Muscle of arm (tissue), 12 donors: ENCODE measurements around the gene IKZF1. TPM values are rescaled to one million over a fixed set of nuclear protein-coding genes. Genes with fewer than 3 reads are reported as not detected.

Source experiments
- DNase-seq: peaks from one replicate; pipeline ENCODE4 v3.0.0-alpha.2; 2013
- polyA plus RNA-seq, 12 donors: library from polyadenylated mRNA; unstranded; fragments of 120-200 nt; gene quantifications; one replicate each; pipeline ENCODE4 v1.2.1, GENCODE V29; 2013; ENCODE audit not compliant: insufficient read length in 12 of 12

The IKZF1 gene
- polyA plus RNA-seq, 12 donors: 0.98 to 7.8 (median 1.4) TPM; not detected in 1

DNA sequence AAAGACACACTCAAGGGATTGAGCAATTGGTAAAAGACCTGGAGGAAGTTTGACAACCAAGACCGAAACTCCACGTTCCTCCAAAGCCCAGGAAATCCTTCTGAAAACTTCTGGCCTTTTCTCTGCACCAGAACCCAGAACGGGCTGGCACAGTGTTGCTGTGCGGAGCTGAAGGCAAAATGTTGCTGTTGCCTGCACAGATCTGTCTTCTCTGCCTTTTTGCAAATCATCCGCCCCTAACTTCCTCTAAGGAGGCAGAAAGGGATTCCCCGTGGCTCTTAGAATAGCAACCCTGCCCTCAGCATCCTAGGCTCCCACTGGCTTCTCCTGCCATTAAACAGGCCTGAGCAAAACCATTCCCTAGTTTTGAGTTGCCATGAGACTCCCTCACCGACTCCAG lies 100.7 kb downstream of the IKZF1 start:
- DNase-seq: no peak

DNA sequence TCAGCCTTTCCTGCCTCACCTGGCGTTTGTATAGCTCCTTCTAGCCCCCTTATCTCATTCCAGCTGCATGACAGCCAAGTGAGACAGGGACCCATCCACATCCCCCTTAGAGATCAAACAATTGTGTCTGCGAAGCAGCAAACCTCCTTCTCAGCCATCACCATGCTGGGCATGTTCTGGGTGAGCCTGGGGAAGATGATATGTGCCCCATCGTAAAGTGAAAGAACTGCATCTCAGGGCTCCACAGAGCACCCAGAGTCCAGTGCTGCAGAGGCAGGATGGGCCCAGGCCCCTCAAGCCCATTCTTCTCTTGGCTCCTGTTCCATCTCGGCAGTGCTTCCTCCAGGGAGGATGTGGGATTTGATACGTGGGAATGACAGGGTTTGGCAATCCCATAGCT lies 102.4 kb downstream of the IKZF1 start:
- no peak for DNase-seq

DNA sequence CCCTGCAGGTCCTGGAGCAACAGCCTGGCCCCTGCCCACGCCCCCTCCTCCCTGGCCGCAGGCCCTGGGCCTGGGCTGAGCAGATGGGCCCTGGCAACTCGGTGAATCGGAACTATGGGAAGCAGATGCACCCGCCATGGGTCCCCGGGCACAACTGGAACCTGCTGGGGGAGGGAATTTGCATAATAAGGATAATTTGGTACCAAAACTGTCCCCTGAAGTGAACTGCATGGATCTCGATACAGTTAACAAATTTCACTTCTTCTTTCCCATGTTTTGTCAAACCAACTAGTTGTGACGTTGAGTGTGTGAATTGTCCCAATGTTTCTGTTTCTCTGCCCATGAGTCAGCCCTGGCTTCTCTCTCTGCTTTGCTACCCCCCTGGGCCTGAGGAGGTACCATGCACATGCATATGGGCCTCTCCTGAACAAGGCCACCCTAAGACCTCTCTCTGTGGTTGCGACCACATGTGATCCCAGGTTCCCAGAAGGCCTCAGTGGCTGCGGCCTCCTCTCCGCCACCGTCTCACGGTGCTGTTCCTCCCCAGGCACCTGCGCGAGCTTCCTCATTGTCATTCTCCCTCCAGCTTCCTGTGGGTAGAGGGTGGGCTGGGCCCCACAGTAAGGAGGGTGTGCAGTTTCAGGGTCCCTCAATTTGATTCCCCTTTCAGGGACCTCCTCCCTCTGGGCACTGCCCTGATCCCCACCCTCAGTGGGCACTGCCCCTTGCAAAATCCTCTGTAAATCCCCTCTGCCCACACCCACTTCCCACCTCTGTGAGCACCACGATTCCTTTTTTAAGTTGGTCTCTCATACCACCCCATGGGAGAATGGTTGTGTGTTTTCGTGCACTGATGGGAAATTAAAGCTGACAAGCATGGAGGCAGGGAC lies 105.6 kb downstream of the IKZF1 start:
- no peak for DNase-seq

DNA sequence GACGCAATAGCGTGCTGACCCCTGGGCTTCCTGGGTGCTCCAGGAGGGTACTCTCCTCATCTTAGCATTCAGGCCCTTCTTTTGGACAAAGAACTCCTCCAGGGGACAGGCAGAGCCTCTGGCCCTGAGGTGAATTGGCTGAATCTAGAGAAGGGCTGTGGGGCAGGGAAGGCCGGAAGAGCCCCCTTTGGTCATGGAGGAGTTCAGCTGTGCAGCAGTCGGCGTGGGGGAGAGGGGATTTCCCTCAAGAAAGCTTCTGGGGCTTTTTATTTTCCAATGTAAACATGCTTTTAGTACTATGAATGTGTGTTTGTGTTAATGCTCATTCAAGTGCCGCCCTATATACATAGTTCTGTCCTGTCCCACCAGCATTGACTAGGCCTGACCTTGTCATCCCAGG lies 106.8 kb downstream of the IKZF1 start:
- no peak for DNase-seq

DNA sequence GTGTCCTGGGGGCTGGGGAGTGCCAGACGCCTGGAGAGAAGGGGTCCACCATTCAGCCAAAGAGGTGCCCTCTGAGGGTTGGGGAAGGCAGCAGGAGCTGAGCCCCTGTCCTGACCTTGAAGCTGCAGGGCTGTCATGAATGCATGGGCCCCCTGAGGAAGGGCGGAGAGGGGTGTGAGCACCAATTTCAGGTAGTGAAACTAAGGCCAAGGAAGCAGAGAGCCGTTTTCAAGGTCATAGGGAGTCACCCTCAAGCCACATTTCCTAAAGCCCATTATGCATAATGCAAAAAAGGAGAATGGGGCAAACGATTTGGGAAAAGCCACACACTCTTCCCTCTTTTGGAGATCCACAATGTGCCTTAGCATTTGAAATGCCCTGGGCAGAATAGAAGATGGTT lies 108.5 kb downstream of the IKZF1 start:
- DNase-seq: no peak

DNA sequence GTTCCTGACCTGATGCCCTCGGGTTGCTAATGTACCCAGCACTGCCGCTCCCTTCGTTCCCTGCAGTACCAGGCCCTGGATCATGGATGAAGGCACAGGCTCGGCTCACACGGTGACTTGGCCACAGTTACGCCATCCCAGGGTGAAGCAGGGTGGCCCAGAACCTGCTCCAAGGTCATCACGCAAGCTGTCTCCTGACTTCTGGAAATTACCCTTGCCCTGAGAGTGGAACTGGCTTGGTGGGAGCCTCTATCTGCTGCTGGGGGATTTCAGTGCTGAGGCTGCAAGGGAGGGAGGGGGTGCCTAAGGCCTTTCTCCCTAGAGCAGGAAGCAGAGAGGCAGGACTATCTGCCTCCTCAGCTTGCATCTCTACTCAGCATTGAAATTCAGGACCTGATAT lies 109.0 kb downstream of the IKZF1 start:
- no peak for DNase-seq

DNA sequence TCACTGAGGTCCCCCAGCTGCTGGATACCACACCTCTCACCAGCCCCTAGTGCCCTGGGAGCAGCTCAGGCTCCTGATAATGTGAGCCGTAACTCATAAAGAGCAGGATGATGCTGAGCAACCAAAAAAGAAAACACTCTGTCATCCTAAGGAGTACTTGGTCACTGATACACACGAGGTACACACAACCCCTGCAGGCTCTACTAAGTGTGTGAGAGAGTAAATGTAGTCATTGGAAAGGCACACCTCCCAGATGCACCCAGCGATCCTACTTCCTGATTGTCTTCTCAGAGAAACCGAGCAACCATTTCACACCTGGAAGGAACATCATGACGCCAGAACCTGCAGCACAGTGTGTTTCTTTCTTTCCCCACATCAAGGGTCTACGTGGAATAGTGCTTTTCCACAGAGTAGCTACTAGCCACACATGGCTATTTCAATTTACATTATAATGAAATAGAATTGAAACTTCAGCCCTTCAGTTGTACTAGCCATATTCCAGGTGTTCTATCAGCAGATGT lies 111.4 kb downstream of the IKZF1 start:
- no peak for DNase-seq

DNA sequence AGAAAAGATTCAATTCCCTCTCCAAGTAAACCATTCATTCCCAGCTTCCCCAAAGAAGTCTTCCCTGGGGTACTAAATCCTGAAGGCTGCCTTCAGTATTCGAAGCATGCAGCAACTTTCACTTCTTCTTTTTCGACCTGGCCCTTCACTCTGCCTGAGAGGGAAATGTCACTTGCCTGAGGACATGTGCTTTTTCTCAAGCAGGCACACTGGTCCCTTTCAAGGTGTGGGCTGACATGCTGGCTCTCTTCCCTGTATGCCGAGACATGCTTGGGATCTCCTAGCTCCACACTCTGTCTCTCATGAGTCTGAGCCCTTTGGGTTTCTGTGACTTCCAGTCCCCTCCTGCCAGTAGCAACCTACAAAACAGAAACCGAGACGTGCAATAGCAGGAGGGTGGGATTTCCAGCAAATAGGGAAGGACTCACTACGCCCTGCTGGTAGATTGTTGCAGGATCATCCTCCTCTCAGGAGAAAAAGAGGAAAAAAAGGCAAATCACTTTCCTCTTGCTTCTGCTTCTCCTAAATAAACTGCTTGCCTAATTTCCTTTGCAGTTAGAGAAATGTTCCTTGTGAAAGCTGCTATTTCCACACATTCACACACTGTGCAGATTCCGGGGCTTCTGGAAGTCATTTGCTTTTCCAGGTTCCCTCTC lies 112.1 kb downstream of the IKZF1 start:
- DNase-seq: no peak

DNA sequence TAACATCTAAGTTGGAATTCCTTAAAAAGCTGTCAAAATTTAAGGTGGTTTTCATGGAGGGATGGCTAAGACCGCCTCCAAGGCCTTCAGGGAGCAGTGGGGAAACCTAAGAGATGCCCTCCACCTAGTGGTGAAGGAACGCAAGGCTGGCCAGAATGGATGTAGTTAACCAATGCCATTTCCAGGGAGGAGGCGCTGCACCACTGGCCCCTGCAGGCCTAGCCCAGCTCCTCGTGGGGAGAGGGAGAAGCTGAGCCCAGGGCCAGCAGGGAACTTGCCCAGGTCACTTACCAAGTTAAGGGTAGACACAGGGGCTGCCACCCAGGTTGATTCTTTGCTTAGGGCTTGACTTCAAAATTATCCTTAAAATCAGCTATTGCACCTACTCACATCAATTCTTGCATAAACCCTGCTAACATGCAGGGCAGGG lies 113.6 kb downstream of the IKZF1 start:
- peak; percentile 44 for DNase-seq

DNA sequence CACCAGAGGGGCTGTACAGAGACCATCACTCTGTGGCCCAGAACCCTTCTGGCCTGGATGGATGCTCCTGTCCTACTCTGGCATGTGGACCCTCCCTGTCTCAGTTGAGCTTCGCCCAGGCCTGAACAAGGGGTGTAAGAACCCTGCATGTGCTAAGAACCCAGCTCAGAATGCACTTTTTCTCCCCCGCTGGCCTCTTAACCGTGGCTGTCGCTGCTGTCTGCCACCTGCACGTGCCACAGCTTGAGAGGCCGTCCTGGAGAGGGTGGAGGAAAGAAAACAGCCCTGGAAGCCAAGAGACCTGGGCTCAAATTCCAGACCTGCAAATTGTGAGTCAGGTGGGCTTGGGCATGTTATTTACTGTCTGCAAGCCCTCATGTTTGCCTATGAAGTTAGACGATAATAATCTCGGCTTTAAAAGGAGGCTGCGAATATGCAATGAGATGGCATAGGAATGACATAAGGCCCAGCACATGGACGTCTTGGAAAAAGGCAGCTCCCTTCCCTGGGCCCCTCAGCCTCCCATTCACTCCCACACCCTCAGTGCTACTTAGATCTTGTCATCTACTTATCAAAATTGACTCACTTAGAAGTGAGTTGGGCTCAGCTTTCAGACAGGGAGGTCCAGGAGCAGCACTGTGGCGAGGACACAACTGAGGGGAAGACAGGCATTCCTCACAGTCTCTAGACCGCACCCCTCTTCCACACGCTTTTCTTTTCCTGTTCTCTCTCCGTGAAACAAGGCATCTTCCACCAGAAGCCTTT lies 114.2 kb downstream of the IKZF1 start:
- no peak for DNase-seq

DNA sequence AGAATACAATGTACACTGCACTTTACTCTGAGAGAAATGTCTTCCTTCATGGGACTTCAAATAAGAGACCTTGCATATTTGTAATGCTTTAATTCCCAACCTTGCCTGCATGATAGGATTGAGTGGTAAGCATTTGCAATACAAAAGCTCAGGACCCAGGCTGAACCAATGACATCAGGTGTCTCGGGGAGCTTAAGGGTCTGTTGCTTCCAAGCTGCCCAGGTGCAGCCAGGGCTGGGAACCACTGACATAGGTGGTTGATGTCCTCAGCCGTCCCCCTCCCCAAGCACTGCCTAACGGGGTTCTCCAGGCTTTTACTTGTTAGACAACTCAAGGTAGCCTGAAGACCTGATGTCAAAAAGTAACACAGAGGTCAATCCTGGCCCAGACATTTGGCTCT lies 116.5 kb downstream of the IKZF1 start:
- DNase-seq: no peak

DNA sequence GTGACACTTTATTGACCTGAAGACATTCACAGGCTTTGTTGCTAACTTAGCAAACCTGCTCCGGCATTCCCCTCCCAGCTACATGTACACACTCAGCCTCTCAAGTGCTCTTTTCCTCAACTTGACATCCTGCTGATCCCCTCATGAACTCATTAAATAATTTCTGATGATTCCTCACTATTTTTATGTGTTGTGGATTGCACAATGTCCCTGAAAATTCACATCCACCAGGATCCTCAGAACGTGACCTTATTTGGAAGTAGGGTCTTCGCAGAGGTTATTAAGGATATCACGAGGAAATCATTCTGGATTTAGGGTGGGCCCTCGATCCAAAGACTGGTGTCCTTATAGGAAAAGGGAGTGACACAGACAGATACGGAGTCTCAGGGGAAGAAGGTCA lies 118.3 kb downstream of the IKZF1 start:
- DNase-seq: no peak

DNA sequence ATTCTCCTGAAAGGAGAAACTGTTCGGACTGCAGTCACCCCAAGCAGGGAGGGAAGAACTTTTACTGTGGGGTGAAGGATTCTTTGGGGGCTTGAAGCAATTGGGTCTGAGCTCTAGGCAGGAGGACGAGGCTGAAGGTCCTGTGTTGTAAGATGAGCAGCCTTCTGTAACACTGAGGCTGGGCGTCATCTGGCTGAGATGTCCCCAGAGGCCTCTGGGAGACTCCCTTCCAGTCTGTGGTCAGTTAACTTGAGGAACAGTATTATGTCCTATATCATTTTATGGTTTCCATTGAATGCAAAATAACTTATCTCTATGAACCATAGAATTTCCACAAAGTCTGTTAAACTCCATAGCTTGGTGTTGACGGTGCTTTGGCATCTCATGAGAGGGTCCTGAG lies 119.3 kb downstream of the IKZF1 start:
- no peak for DNase-seq

DNA sequence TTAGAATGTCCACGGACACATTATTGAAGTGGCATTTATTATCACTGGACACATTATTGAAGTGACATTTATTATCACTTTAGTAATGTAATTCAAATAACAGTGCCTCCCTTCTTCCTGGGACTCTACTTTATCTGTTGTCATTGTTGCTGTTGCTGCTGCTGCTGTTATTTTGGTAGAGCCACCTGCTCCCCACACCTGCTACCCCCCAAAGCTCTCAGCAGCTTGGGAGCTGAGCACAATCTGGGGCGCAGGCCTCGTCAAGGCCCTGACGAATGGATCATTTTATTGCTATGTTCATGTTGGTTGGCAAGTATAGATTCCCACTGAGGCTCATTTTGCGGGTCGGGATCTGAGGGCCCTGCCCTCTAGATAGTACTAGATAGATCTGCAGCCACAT lies 120.8 kb downstream of the IKZF1 start:
- no peak for DNase-seq

DNA sequence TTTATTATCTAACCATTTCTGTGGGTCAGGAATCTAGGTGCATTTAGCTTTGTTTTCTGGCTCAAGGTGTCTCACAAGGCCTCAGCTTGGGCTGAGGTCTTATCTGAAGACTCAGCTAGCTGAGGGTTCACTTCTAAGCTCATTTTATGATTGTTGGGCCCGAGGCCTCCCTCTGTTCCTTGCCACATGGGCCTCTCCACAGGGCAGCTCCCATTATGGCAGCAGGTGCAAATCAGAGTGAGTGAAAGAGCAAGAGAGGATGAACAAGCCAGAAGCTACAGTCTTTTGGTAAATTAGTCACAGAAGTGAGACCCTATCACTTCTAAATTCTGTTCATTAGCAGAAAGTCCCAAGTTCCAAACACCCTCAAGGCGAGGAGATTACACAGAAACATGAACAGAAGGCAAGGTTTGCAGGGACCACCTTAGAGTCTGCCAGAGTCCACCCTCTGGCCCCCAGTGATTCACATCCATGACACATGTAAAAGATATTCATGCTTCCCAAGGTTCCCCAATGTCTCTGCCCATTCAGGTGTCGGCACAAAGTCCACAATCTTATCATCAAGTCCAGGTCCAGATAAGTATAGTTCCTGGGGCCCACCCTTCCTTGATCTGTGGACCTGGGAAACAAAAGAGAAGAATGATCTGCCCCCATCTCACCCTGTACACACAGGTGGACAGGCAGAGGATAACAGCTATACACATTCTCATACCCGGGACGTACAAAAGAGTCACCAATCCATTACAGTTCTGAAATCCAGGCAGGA lies 121.9 kb downstream of the IKZF1 start:
- DNase-seq: no peak

DNA sequence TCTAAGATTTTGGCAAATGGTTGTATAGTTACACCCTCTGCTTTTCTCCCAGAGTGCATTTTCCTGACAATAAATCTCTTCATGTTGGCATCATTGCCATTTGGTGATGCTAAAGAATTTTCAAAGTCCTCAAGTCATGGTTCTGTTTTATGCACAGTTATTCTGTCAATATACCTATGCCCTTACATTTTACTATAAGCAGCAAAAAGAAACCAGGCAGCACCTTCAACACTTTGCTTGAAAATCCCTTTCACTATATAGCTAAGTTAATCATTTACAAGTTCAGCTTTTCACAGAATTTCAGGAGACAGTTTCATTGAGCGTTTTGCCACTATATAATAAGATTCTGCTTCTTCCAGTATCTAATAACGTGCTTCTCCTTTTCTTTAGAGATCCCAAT lies 123.0 kb downstream of the IKZF1 start:
- no peak for DNase-seq

DNA sequence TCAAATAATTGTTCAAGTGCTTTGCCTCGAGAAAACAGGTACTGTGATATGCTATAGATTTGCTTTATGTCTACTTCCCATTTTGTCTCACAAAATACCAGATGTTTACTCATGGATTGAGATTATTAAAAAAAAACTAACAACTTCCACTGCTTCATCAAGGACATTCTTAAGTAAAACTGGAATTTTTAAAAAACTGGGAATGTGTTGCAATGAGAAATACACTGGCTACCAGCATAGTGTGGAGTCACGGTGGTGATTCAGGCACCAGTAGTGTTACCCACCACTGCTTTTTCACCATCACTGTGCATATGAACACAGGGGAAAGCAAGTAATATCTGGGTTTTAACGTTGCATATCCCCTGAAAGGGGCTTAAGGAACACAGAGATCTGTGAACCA lies 124.4 kb downstream of the IKZF1 start:
- DNase-seq: no peak

DNA sequence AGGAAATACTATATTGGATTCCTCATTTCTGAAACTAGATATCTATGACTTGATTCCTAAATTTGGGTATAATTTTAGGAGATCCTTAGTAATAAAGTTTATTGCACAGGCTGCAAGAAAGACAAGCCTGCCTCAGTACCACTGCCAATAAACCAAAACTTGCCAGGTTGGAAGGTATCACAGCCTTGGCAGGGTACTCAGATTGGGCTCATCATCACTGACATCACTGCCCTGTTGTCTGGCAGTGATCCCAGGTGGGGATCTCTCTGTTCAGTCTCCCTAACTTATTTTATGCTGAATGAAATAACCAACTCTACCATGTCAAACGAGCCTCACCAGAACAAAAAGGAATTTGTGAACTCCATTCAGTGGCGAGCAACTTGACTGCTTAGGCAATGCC lies 126.8 kb downstream of the IKZF1 start:
- no peak for DNase-seq

DNA sequence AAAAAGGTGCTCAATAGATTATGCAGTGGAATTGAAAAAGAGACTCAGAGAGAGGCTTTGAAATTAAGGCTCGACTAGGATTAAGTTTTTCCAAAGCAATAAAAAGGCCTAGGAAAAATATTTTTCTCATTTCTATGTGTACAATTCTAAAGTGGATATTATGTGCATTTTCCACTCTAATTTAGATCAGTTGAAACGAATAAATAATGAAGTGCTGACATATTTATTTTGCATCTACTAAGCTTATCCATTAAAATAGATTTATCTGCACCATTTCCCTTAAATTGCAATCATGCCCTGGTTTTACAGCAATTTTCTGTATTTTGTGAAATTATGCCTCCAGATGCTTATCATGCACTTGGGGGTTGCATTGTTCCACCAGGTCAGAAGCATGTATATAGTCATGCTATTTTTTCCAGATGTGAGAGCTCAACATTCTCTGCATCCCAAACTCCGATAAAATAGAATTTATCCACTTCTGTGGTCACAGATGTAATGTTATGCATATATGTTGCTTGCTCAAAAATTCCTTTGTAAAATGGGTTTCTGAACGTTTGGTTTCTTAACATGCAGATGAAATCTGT lies 127.3 kb downstream of the IKZF1 start:
- DNase-seq: no peak

DNA sequence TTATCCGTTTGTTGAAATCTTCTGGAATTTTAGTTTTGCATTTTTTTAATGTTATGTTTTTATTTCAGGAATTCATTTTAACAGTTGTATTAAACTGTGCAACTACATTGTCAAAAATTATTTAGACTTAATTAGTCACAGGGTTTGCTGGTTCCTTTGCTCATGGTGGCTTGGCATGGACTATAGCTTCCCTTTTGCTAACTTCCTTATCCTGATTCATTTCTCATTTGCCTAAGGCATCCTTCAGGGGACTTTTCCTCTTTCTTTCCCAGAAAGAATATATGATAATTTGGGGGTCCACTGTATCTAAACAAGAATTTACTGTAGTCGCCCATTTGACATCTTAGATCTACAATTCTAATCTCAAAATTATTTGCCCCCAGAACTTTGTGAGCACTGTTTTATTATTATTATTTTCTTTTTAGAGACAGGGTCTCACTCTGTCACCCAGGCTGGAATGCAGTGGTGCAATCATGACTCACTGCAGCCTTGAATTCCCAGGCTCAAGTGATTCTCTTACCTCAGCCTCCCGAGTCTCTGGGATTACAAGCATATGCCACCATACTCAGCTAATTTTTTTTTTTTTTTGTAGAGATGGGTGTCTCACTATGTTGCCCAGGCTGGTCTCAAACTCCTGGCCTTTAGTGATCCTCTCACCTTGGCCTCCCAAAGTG lies 131.8 kb downstream of the IKZF1 start:
- DNase-seq: no peak

DNA sequence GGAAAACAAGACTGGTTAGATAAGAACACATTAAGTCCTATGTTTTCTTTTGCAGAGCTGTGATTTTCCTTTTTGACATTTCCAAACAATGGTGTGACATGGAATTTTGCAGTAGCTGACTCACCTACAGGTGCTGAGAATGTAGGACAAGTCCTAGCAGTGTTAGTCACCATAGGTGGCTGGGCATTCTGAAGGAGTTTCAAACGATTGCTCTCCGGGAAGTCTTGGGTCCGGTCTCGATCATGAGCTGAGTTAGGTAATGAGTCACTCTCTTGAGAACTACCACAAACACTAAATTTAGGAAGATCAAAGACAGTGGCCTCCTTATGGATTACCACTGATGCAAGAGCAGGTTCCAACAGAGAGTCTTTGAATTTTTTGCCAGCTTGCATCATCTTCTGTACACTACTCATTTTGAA lies 142.0 kb downstream of the IKZF1 start:
- DNase-seq: no peak
